Measurements from ENCODE around the gene ACTR2. TPM values are rescaled to one million over a fixed set of nuclear protein-coding genes. Genes with fewer than 3 reads are reported as not detected.
"Not testable (repeated sequence)": the region's sequence is repeated elsewhere in the genome, so short reads cannot be mapped to it uniquely, and the experiment has no call there.

Gene ACTR2
- 100 to 1,000 TPM; 218 to 220 TPM for total RNA-seq
- long read RNA-seq, donor 1, transcript ACTR2-201 (9 exons, 3,861 nt): major isoform, 7 of 24 reads
- long read RNA-seq, donor 1, partial matches to known transcripts: 1 of 24 reads
- long read RNA-seq, donor 1, other reads (novel, unspliced or antisense): 16 of 24 reads
- long read RNA-seq, donor 2, transcript ACTR2-201 (9 exons, 3,861 nt): major isoform, 67 of 95 reads
- long read RNA-seq, donor 2, partial matches to known transcripts: 4 of 95 reads
- long read RNA-seq, donor 2, other reads (novel, unspliced or antisense): 24 of 95 reads

DNA sequence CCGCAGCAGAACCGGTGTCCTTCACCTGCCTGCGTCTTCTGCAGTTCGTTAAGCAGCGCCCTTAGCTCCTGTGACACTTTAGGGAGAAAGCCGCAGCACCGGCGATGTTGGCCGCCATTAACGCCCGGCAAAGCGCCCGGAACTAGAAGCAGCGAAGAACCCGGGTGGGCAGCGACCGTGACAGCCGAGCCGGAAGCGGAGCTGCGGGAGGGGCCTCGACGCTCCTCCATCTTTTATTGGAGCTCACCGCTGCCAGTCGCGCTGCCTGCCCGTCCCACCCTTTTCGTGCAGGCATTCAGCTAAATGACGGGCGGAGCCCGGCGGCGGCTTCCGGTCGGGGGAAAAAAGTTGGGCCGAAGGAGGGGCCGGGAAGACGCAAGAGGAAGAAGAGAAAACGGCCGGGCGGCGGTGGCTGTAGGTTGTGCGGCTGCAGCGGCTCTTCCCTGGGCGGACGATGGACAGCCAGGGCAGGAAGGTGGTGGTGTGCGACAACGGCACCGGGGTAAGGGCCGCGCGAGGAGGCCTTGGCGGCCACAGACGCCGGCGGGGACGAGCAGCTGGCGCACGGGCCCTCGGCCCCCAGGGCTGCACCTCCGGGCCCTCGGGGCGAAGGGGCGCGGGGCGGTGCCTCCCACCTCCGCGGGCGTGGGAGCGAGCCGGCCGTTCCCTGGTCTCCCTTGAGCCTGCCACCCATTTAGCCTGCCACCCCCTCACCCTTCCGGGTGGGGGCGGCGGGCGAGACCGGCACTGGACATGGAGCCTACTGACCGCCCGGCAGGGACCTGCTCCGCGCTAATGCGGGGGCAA, at the start of gene ACTR2:
ACTR2 (plus strand) TSS at position 376 of the 807 bp plus-strand sequence; CDS start at position 455, 79 bp downstream.
- DNase-seq (ENCODE audit: low spot score): peak; percentile 99
- intact Hi-C loops (cut with DNase I): no loop called here

GRCh38 chr2:65182570-65182969, 45.1 kb upstream of the ACTR2 start:
- intact Hi-C loops (cut with DNase I): loop anchor here in 1 of 2 donors (10.0 kb wide), 2 partner anchors 118 to 268 kb away; no protein-coding TSS in a partner anchor
- DNase-seq (ENCODE audit: low spot score): no peak

GRCh38 chr2:65183406-65183805, 44.2 kb upstream of the ACTR2 start:
- intact Hi-C loops (cut with DNase I): loop anchor here in 1 of 2 donors (10.0 kb wide), 2 partner anchors 119 to 269 kb away; no protein-coding TSS in a partner anchor
- DNase-seq (ENCODE audit: low spot score): not testable (repeated sequence)

DNA sequence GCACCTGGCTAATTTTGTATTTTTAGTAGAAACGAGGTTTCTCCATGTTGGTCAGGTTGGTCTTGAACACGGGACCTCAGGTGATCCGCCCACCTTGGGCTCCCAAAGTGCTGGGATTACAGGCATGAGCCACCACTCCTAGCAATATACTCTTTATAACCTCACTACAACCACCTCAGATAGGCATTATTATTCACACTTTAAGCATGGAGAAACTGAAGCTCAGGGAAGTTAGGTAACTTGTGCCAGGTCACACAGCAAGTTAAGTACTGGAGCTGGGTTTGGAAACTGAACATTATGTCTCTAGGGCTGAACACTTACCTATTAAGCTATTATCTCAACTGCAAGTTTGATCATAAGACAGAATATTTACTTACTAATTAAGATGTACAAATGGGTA, 42.6 kb upstream of the ACTR2 start:
- no peak for DNase-seq (ENCODE audit: low spot score)
- intact Hi-C loops (cut with DNase I): loop anchor here in 1 of 2 donors (10.0 kb wide), 2 partner anchors 120 to 270 kb away; no protein-coding TSS in a partner anchor

DNA sequence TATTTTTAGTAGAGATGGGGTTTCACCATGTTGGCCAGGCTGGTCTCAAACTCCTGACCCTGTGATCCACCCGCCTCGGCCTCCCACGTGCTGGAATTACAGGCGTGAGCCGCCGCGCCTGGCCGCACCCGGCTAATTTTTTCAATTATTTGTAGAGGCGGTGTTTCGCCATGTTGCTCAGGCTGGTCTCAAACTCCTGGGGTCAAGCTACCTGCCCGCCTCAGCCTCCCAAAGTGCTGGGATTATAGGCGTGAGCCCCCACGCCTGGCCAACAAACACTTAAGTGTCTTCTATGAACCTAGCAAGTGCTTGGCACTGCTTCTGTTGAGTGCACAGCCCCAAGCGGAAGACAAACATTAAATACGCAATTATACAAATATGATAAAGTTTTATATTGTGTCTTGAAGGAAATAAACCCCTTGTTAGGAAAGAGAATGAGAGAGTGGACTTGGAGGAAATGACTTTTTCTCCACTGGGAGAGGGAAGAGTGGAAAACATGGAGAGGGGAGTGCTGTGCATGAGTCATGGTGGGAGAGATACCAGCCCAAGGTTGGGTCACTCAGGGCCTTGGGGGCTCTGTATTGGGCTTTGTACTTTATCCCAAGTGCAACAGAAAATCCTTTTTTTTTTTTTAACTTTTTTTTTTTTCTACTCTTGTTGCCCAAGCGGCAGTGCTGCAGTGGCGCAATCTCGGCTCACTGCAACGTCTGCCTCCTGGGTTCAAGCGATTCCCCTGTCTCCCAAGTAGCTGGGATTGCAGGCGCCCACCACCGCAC, 41.4 kb upstream of the ACTR2 start:
- intact Hi-C loops (cut with DNase I): loop anchor here in 1 of 2 donors (10.0 kb wide), 2 partner anchors 121 to 271 kb away; no protein-coding TSS in a partner anchor

DNA sequence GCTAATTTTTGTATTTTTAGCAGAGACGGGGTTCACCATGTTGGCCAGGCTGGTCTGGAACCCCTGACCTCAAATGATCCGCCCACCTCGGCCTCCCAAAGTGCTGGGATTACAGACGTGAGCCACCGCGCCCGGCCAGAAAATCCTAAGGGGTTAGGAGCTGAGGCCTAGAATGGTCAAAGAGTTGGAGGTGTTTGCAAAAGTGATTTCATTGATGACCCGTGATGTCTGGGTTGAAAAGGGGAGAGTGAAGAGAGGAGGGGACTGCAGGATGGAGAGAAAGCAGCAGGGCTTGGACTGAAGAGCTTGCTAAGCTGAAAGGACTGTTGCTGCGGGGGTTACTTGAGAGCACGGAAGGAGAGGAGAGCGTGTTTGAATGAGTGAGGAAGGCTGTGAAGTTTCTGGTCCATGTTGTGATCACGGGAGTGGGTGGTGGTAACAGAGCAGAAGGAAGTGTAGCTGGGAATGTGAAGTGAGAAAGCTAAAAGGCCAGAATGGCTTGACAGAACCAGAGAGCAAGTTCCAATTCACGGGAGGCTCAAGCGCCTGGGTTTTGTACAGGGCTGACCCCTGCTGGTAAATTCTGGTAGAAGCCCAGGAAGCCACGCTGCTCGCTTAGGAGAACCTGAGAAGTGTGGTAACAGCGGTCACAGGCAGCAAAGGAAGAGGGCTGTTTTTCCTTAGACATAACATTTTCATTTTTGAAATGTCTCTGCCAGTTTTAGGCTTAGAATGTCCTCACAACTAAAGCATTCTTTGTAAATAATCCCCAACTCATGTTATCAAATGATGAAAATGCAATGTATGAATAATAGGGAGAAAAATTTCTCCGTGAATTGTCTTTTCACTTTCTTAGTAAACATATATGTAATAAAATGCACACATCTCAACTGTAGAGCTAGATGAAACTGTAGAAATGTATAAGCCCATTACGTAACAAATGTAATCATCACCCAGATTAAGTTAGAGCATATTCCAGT, 40.5 kb upstream of the ACTR2 start:
- intact Hi-C loops (cut with DNase I): loop anchor here in 1 of 2 donors (10.0 kb wide), 2 partner anchors 122 to 272 kb away; no protein-coding TSS in a partner anchor
- DNase-seq (ENCODE audit: low spot score): peak; percentile 90

More for the DNA sequence above, 41.4 kb upstream of the ACTR2 start:
- no peak for DNase-seq (ENCODE audit: low spot score)

DNA sequence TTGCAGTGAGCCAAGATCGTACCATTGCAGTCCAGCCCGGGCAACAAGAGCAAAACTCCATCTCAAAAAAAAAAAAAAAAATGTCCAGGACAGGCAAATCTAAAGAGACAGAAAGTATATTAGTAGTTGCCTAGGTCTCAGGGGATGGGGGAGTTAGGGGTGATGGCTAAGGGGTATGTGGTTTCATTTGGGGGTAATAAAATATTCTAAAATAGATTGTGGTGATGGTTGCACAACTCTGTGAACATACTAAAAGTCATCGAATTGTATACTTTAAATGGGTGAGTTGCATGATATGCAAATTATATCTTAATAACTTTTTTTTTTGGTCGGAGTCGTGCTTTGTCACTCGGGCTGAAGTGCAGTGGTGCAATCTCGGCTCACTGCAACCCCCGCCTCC, 34.2 kb upstream of the ACTR2 start:
- DNase-seq (ENCODE audit: low spot score): no peak
- intact Hi-C loops (cut with DNase I): no loop called here

GRCh38 chr2:65198737-65199136, 28.9 kb upstream of the ACTR2 start:
- no peak for DNase-seq (ENCODE audit: low spot score)
- intact Hi-C loops (cut with DNase I): no loop called here

DNA sequence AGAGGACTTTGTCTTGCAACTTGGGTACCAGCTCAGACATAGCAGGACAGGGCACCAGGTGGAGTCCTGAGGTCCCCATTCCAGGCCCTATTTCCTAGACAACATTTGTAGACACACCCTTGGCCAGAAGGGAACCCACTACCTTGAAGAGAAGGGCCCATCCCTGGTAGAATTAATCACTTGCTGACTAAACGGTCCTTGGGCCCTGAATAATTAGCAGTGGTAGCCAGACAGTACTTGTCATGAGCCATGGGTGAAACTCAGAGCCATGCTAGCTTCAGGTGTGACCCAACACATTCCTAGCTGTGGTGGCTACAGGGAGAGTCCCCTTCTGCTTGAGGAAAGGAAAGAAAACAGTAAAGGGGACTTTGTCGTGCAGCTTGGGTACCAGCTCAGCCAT, 28.5 kb upstream of the ACTR2 start:
- DNase-seq (ENCODE audit: low spot score): no peak
- intact Hi-C loops (cut with DNase I): no loop called here

DNA sequence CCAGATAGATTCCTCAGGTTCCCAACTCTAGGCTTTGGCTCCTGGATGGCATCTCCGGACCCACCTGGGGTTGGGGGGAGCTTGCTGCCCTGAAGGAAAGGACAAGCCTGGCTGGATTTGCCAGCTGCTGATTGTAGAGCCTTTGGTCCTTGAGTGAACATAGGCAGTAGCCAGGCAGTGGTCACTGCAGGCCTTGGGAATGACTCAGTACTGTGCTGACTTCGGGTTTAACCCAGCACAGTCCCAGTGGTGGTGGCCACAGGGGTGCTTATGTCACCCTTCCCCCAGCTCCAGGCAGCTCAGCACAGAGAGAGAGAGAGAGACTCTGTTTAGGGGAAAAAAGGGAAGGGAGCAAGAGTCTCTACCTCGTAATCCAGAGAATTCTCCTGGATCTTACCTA, 27.7 kb upstream of the ACTR2 start:
- intact Hi-C loops (cut with DNase I): no loop called here
- DNase-seq (ENCODE audit: low spot score): no peak

DNA sequence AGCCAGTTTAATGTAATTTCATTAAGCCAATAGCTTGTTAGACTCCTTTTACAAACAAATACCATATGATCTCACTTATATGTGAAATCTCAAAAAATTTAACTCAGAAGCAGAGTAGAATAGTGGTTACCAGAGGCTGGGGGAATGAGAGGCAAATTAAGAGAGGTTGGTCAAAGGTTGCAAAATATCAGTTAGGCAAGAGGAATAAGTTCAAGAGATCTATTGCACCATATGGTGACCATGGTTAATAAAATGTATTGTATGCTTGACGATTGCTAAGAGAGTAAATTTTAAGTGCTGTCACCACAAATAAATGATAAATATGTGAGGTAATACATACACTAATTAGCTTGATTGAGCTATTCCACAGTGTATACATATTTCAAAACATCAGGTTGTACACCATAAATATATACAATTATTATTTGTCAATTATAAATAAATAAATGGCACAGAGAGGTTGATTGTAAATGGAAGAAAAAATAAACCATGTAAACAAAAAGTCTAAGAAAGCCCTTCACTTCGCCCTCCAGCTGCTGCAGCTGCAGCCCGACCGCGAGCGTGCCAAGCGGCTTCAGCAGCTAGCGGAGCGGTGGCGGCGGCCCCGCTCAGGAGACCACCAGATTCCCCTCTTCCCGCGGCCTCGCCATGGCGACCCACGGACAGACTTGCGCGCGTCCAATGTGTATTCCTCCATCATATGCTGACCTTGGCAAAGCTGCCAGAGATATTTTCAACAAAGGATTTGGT, 23.0 kb upstream of the ACTR2 start:
- intact Hi-C loops (cut with DNase I): no loop called here
- no peak for DNase-seq (ENCODE audit: low spot score)

DNA sequence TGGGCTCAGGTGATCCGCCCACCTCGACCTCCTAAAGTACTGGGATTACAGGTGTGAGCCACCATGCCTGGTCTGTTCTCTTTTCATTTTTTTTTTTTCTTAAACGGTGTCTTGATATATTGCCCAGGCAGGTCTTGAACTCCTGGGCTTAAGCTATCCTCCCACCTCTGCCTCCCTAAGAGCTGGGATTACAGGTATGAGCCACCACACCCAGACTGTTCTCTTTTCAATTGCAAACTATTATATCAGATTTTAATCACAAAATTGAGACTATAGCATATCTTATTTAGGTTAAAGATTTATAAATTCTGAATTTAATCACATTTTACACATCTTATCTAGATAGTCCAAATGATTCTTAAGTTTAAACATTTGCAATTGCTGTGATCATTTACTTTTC, 15.5 kb upstream of the ACTR2 start:
- DNase-seq (ENCODE audit: low spot score): no peak
- intact Hi-C loops (cut with DNase I): no loop called here

- intact Hi-C loops (cut with DNase I): no loop called here
- DNase-seq (ENCODE audit: low spot score): no peak
Observed at GRCh38 chr2:65212619-65213018, 15.0 kb upstream of the ACTR2 start.

- DNase-seq (ENCODE audit: low spot score): no peak
Observed at GRCh38 chr2:65213035-65213434, 14.6 kb upstream of the ACTR2 start.

GRCh38 chr2:65214361-65214760, 13.3 kb upstream of the ACTR2 start:
- intact Hi-C loops (cut with DNase I): no loop called here

More at GRCh38 chr2:65213035-65213434, 14.6 kb upstream of the ACTR2 start:
- intact Hi-C loops (cut with DNase I): no loop called here

DNA sequence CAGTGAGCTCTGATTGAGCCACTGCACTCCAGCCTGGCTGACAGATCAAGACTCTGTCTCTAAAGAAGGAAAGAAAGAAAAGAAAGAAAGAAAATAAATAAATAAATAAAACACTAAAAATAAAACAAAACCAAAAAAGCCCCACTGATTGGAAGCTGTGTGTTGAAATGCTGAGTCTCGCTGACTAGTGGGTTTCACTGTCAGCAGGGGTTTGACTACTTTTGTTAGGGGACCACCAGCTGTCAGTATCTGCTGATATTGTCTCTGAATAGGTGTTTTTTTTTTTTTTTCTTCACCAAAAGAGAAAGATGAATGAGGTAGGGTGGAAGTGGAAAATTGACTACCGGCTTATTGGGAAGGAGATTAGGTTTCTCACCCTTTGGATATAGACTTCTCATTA, 12.8 kb upstream of the ACTR2 start:
- intact Hi-C loops (cut with DNase I): no loop called here
- DNase-seq (ENCODE audit: low spot score): no peak

More at GRCh38 chr2:65214361-65214760, 13.3 kb upstream of the ACTR2 start:
- DNase-seq (ENCODE audit: low spot score): no peak

DNA sequence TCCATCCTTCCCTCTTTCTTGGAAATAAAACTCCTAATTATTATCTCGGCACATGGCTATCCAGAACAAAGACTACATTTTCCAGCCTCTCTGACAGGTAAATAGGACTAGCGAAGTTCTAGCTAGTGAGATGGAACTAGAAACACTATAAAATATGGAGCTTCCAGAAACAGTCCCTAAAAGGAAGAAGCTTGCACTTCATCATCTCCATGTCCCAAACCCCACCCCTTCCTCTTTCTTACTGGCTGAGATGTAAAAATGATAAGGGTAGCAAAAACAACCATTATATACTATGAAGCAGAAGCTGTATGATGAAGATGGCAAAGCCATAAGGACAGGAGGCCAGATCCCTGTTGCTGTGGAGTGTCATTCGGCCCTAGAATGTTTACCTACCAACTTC, 11.7 kb upstream of the ACTR2 start:
- no peak for DNase-seq (ENCODE audit: low spot score)
- intact Hi-C loops (cut with DNase I): no loop called here

Measured in posterior vena cava (tissue), 2 donors.